Large intestine (tissue), 3 donors: Measurements from ENCODE around the gene LTBP1. TPM values are rescaled to one million over a fixed set of nuclear protein-coding genes. Genes with fewer than 3 reads are reported as not detected.

Experiments used
- DNase-seq, 2 donors: peaks; one replicate each; pipeline versions ENCODE4 v3.0.0 to v3.0.0-alpha.2; 2013
- H3K27ac ChIP-seq: one replicate; pipeline ENCODE4 v1.5.1; 2013; ENCODE audit warnings: low read length
- H3K27me3 ChIP-seq: 2 replicates; pipeline ENCODE4 v1.6.1; 2013; ENCODE audit warnings: low read length; ENCODE audit not compliant: control insufficient read depth, insufficient read depth
- H3K36me3 ChIP-seq: 2 replicates; pipeline ENCODE4 v1.6.1; 2013; ENCODE audit warnings: low read length; ENCODE audit not compliant: control insufficient read depth, insufficient read depth
- H3K4me1 ChIP-seq: one replicate; pipeline ENCODE4 v1.6.1; 2013; ENCODE audit warnings: low read length; ENCODE audit not compliant: control insufficient read depth, insufficient read depth
- H3K4me3 ChIP-seq: one replicate; pipeline ENCODE4 v1.5.1; 2013; ENCODE audit warnings: low read length
- H3K9me3 ChIP-seq: one replicate; pipeline ENCODE4 v1.6.1; 2013; ENCODE audit warnings: mild to moderate bottlenecking, low read depth, low read length, moderate library complexity; ENCODE audit not compliant: control insufficient read depth
- WGBS: methylation state at CpG from one replicate; pipeline ENCODE4 v1.1.5; 2013; ENCODE audit warnings: low lambda C conversion rate; ENCODE audit not compliant: insufficient coverage; 5-methylcytosine and 5-hydroxymethylcytosine counted together
- polyA plus RNA-seq: library from polyadenylated mRNA; unstranded; fragments of 120-200 nt; gene quantifications from one replicate; pipeline ENCODE4 v1.2.1, GENCODE V29; 2013

Gene LTBP1
- polyA plus RNA-seq, 1 donor: 22.9 TPM

- H3K27ac ChIP-seq: no peak overlapping the region
- H3K9me3 ChIP-seq: no peaks in the 10 kb centered on the region
- DNase-seq: no peak
- H3K27me3 ChIP-seq: no peaks in the 10 kb centered on the region
- no peaks in the 10 kb centered on the region for H3K36me3 ChIP-seq
- no peak overlapping the region for H3K4me3 ChIP-seq
- no peaks in the 10 kb centered on the region for H3K4me1 ChIP-seq
Observed at GRCh38 chr2:33314541-33314940, 367.8 kb downstream of the LTBP1 start.

DNA sequence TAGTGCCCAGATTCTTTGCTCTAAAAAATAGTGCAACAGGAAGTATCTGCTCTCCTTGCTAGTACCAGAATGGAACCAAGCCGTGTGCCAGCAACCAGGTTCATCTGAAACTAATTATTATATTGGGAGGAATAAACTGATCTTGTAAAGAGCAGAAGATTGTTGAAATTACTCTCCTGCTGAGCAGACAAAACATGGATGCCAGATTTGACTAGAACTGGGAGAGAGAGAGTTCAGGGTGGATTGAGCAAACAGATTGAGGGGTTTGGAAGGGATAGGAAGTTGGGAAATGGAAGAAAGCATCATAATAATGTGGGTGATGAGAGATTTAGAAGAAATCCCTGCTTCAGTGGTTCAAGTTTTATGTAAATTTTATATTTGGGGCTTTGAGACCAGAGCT lies 369.6 kb downstream of the LTBP1 start:
- Histone ChIP-seq H3K4me3 (no peak overlapping the region), H3K4me1 (no peaks in the 10 kb centered on the region), H3K27me3 (no peaks in the 10 kb centered on the region), H3K9me3 (no peaks in the 10 kb centered on the region), H3K27ac (no peak overlapping the region), H3K36me3 (no peaks in the 10 kb centered on the region)
- no peak for DNase-seq
- 78% methylated on average over 1 of the region's 1 CpG for WGBS

DNA sequence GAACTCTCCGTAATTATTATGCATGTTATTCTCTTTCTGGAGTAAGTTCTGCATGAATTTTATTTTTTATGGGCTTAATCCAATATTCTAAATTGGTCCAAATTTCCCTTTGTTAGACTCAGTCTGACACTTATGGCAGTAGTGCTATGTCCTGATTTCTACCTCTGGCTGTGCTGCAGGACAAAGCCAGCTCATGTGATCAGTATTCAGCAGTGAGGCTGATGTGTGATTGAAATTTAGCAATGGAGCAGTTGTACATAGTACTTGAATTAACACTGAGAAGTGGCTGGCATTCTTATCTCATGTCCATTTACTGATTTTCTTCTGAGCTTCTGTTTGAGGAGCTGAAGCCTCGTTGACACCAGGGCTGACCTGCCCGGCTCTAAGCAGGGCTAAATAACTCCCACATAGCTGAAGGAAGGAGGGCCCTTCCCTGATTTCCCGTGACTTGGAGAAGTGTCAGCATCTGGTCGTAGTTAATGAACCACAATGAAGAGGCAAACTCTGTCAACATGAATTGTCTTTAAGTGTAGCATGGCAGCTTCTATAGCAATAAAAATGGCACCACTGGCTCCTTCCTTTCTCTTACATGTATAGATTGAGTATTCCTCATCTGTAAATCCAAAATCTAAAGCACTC lies 370.7 kb downstream of the LTBP1 start:
- H3K27ac ChIP-seq: no peak overlapping the region
- no peaks in the 10 kb centered on the region for H3K27me3 ChIP-seq
- no peak for DNase-seq
- no peaks in the 10 kb centered on the region for H3K4me1 ChIP-seq
- no peaks in the 10 kb centered on the region for H3K36me3 ChIP-seq
- no peak overlapping the region for H3K4me3 ChIP-seq
- WGBS: 100% methylated on average over 1 of the region's 5 CpGs
- no peaks in the 10 kb centered on the region for H3K9me3 ChIP-seq

DNA sequence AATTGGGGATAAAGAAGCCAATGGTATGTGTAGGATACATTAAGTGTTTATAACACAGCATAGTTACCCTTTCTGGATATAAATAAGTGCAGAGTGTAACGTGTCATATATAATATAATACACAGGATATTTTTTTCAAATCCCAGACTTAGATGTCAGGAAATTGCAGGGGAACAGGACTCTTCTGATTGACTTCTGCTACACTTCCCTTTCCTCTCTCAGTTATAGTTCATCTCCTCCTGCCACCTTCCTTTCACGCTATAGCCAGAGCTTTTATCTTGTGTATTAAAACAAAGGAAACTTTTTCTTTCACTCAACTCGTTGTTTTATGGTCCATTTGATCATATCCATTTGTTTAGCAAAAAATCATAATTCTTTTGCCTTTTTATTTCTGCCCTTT lies 371.7 kb downstream of the LTBP1 start:
- H3K9me3 ChIP-seq: no peaks in the 10 kb centered on the region
- H3K27ac ChIP-seq: no peak overlapping the region
- H3K27me3 ChIP-seq: no peaks in the 10 kb centered on the region
- no peaks in the 10 kb centered on the region for H3K36me3 ChIP-seq
- DNase-seq: no peak
- WGBS: 93% methylated on average over 3 of the region's 3 CpGs
- H3K4me3 ChIP-seq: no peak overlapping the region
- H3K4me1 ChIP-seq: no peaks in the 10 kb centered on the region

- no peaks in the 10 kb centered on the region for H3K27me3 ChIP-seq
- H3K4me3 ChIP-seq: no peak overlapping the region
- H3K36me3 ChIP-seq: no peaks in the 10 kb centered on the region
- H3K9me3 ChIP-seq: no peaks in the 10 kb centered on the region
- H3K27ac ChIP-seq: no peak overlapping the region
- H3K4me1 ChIP-seq: no peaks in the 10 kb centered on the region
- DNase-seq: peak in 1 of 2 donors; percentile 11
- WGBS: 40% methylated on average over 2 of the region's 3 CpGs
Observed at GRCh38 chr2:33320573-33320972, 373.8 kb downstream of the LTBP1 start.

DNA sequence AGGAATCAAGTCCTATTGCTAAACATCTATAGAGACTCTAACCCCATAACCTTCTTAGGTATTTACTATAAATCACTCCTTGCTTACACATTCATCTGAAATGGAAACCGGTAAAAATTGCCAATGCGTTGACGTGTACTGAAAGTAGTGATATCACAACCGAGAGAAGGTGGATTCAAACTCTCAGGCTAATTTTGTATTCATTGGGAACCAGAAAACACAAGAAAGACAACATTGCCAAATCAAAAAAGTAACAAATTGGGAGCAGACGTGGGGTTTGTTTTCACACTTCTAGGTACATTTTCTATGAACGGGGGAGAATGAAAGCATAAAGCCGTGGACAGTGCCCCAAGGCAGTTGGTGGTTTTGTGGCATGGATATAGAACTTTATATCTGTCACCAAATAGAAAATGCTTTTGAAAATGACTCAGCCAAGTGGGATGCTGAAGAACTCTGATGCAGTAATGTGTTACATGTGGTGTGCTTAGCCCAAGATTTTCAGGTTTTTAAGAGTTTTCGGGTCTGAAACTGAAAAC lies 374.6 kb downstream of the LTBP1 start:
- no peak overlapping the region for H3K27ac ChIP-seq
- DNase-seq: no peak
- WGBS: 86% methylated on average over 5 of the region's 8 CpGs
- H3K27me3 ChIP-seq: no peaks in the 10 kb centered on the region
- no peaks in the 10 kb centered on the region for H3K36me3 ChIP-seq
- H3K4me3 ChIP-seq: no peak overlapping the region
- H3K9me3 ChIP-seq: no peaks in the 10 kb centered on the region
- no peaks in the 10 kb centered on the region for H3K4me1 ChIP-seq

DNA sequence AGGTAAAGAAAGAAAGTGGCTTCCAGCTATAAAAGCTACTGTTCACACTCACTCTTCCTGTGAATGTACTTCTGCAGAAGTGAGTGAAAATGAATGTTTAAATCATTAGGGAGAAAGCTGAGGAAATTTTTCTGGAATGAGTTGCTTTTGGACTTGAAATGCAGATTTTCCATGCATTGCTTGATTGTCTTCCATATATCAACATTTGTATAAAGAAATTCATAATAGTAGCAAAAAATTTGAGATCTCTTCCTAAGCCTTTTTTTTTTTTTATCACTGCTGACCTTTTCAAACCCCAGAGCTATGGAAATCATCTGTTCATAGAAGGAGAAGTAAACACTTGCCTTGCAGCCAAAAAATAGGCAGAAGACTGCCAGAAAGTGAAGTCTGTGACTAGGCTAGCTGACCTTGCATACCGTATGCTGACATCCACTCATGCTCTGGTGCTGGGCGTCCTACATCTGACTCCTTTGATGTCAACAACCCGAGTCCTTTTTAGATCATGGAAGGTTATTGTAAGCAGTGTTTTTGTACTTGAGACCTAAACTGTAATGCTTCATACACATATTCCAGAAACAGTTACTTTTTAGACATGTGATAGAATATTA lies 375.2 kb downstream of the LTBP1 start:
- H3K4me3 ChIP-seq: no peak overlapping the region
- no peaks in the 10 kb centered on the region for H3K27me3 ChIP-seq
- no CpG with 5 or more reads among the region's 3 CpGs for WGBS
- H3K9me3 ChIP-seq: no peaks in the 10 kb centered on the region
- DNase-seq: peak in 1 of 2 donors; percentile 8
- H3K27ac ChIP-seq: no peak overlapping the region
- H3K4me1 ChIP-seq: no peaks in the 10 kb centered on the region
- H3K36me3 ChIP-seq: no peaks in the 10 kb centered on the region

GRCh38 chr2:33322612-33323011 lies 375.9 kb downstream of the LTBP1 start:
- WGBS: 73% methylated on average over 6 of the region's 6 CpGs
- H3K27ac ChIP-seq: no peak overlapping the region

DNA sequence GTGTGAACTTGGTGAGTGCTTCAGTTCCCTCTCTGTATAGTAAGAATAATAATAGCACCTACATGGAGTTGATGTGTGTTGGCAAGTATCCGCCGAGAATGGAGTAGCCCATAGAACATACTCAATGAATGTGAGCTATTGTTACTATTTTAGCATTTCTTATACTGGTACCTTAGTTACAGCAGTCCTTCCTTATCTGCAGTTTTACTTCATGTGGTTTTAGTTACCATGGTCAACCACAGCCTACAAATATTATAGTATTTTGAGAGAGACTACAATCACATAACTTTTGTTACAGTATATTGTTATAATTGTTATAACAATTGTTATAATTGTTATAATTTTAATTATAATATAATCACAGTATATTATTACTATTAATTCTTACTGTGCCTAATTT lies 377.2 kb downstream of the LTBP1 start:
- Histone ChIP-seq H3K36me3 (no peaks in the 10 kb centered on the region), H3K27ac (no peak overlapping the region)

More at GRCh38 chr2:33322612-33323011, 375.9 kb downstream of the LTBP1 start:
- Histone ChIP-seq H3K36me3 (no peaks in the 10 kb centered on the region), H3K27me3 (no peaks in the 10 kb centered on the region), H3K9me3 (no peaks in the 10 kb centered on the region), H3K4me1 (no peaks in the 10 kb centered on the region), H3K4me3 (no peak overlapping the region)
- no peak for DNase-seq

DNA sequence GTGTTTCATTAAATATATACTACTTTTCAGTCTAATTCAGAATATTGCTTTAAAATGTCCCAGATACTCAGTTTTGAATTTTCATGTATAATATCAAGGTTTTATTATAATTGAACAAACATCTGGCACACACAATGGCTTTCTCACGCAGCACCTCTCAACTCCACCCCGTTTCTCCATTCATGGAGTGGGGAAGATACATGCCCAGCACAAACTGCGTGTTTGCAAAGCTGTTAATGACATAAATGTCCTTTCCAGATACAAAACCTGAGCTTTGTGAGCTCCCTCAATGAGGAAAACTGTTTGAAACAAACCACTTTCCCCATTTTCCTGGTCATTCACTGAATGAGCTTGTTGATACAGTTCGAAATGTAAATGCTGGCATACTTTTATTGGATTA lies 379.3 kb downstream of the LTBP1 start:
- Histone ChIP-seq H3K27me3 (no peaks in the 10 kb centered on the region), H3K4me3 (no peak overlapping the region), H3K27ac (no peak overlapping the region), H3K36me3 (no peaks in the 10 kb centered on the region), H3K4me1 (no peaks in the 10 kb centered on the region), H3K9me3 (no peaks in the 10 kb centered on the region)
- 90% methylated on average over 2 of the region's 4 CpGs for WGBS
- no peak for DNase-seq

More for the DNA sequence above, 377.2 kb downstream of the LTBP1 start:
- Histone ChIP-seq H3K4me1 (no peaks in the 10 kb centered on the region), H3K9me3 (no peaks in the 10 kb centered on the region), H3K4me3 (no peak overlapping the region), H3K27me3 (no peaks in the 10 kb centered on the region)
- no CpG with 5 or more reads among the region's 2 CpGs for WGBS
- no peak for DNase-seq

GRCh38 chr2:33333433-33333832 lies 386.7 kb downstream of the LTBP1 start:
- Histone ChIP-seq H3K27ac (no peak overlapping the region), H3K36me3 (no peaks in the 10 kb centered on the region), H3K4me3 (no peak overlapping the region), H3K27me3 (no peaks in the 10 kb centered on the region), H3K4me1 (no peaks in the 10 kb centered on the region), H3K9me3 (no peaks in the 10 kb centered on the region)
- 96% methylated on average over 3 of the region's 3 CpGs for WGBS
- DNase-seq: no peak
